Loucy (cell line): ENCODE data around the gene HCN1.

Experiments used
- CTCF ChIP-seq: fragments of 200-600 bp; sonication (generic); conservative IDR thresholded peaks from 2 replicates; pipeline ENCODE4 v1.5.1; 2014; ENCODE audit warnings: mild to moderate bottlenecking, antibody characterized with exemption, low read length
- EZH2phosphoT487 ChIP-seq: fragments of 200-600 bp; IDR thresholded peaks from 2 replicates; pipeline ENCODE4 v1.6.1; 2018; ENCODE audit warnings: antibody characterized with exemption, mild to moderate bottlenecking, moderate library complexity, borderline replicate concordance

DNA sequence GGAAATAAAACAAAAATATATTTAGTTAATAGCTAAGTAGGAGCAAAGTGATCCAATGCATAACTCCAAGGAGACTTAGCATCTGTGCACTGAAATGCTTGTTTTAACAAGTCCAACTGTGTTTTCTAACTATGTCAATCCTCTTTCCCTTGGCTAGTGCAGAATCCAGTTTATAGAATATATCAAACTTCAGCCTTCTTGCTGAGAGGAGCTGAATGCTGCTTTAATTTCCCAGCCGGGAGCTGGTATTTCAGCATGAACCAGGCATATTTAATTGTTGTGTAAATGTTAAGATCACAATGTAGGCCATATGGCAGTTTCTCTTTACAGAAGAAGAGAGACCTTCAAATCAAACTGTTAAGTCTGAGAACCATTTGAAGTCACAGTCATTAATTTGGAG lies 411.7 kb downstream of the HCN1 start:
- TF ChIP-seq CTCF: no peak
- no peak for TF ChIP-seq EZH2phosphoT487
